DMS79 treated with DMSO at 0.1 percent for 48 hours (cell line): Measurements from ENCODE around the gene INIP.
"Not testable (repeated sequence)": the region's sequence is repeated elsewhere in the genome, so short reads cannot be mapped to it uniquely, and the experiment has no call there.

Experiments used
- DNase-seq: peaks from one replicate; lab custom pipeline; 2025; lab: John Stamatoyannopoulos, UW

INIP gene

GRCh38 chr9:112734892-112735291, 17.0 kb upstream of the INIP start:
- DNase-seq = no peak

- no peak for DNase-seq
These were observed 14.1 kb upstream of the INIP start for GRCh38 chr9:112731971-112732370.

- DNase-seq = no peak
These were observed 10.5 kb upstream of the INIP start for GRCh38 chr9:112728401-112728800.

- DNase-seq = no peak
These were observed 8.5 kb upstream of the INIP start for GRCh38 chr9:112726428-112726827.

- DNase-seq = no peak
These were observed 8.0 kb upstream of the INIP start for GRCh38 chr9:112725961-112726360.

GRCh38 chr9:112722749-112723148, 4.8 kb upstream of the INIP start:
- not testable (repeated sequence) for DNase-seq

- DNase-seq = no peak
These were observed 2.3 kb upstream of the INIP start for GRCh38 chr9:112720113-112720780.

- no peak for DNase-seq
These were observed 1.8 kb upstream of the INIP start for GRCh38 chr9:112719696-112720095.

GRCh38 chr9:112719241-112719691, 1.3 kb upstream of the INIP start:
- DNase-seq = no peak

GRCh38 chr9:112712678-112713077, 5.2 kb downstream of the INIP start:
- DNase-seq = no peak

- no peak for DNase-seq
These were observed 6.7 kb downstream of the INIP start for GRCh38 chr9:112711050-112711689.

- no peak for DNase-seq
These were observed 12.0 kb downstream of the INIP start for GRCh38 chr9:112705768-112706427.

GRCh38 chr9:112703304-112703703, 14.6 kb downstream of the INIP start:
- DNase-seq = no peak

GRCh38 chr9:112700085-112700484, 17.8 kb downstream of the INIP start:
- no peak for DNase-seq

GRCh38 chr9:112699230-112699629, 18.7 kb downstream of the INIP start:
- DNase-seq = no peak

GRCh38 chr9:112696461-112696860, 21.5 kb downstream of the INIP start:
- DNase-seq = no peak

- no peak for DNase-seq
These were observed 23.0 kb downstream of the INIP start for GRCh38 chr9:112694706-112695555.

GRCh38 chr9:112689161-112689740, 28.7 kb downstream of the INIP start:
- no peak for DNase-seq

GRCh38 chr9:112680731-112681402, 37.0 kb downstream of the INIP start:
- no peak for DNase-seq

GRCh38 chr9:112677040-112677439, 40.9 kb downstream of the INIP start:
- no peak for DNase-seq

GRCh38 chr9:112673221-112673620, 44.7 kb downstream of the INIP start:
- DNase-seq = not testable (repeated sequence)
